IPS-20b (cell line): ENCODE results near the gene LRRFIP2.
"Not testable (repeated sequence)": the region's sequence is repeated elsewhere in the genome, so short reads cannot be mapped to it uniquely, and the experiment has no call there.

Experiments
- H3K27ac ChIP-seq: one replicate; pipeline ENCODE4 v1.5.1; 2013; ENCODE audit warnings: low read length
- H3K27me3 ChIP-seq: 2 replicates; pipeline ENCODE4 v1.6.1; 2013; ENCODE audit warnings: mild to moderate bottlenecking, low read length, inconsistent platforms; ENCODE audit not compliant: insufficient read depth
- H3K36me3 ChIP-seq: 2 replicates; pipeline ENCODE4 v1.6.1; 2013; ENCODE audit warnings: low read depth, mild to moderate bottlenecking, inconsistent platforms, low read length, moderate library complexity; ENCODE audit not compliant: insufficient read depth
- H3K4me1 ChIP-seq: 2 replicates; pipeline ENCODE4 v1.6.1; 2013; ENCODE audit warnings: mild to moderate bottlenecking, control low read depth, inconsistent platforms, low read length, moderate library complexity; ENCODE audit not compliant: insufficient read depth
- H3K4me3 ChIP-seq: 2 replicates; pipeline ENCODE4 v1.5.1; 2013; ENCODE audit warnings: mild to moderate bottlenecking, low read length, inconsistent platforms
- H3K9ac ChIP-seq: 2 replicates; pipeline ENCODE4 v1.6.1; 2013; ENCODE audit warnings: low read depth, mild to moderate bottlenecking, inconsistent platforms, low read length, moderate library complexity
- H3K9me3 ChIP-seq: 2 replicates; pipeline ENCODE4 v1.6.1; 2013; ENCODE audit warnings: mild to moderate bottlenecking, low read depth, low read length, inconsistent platforms; ENCODE audit not compliant: insufficient read depth

The LRRFIP2 gene

GRCh38 chr3:37174532-37175126 is at the start of gene LRRFIP2:
Gene LRRFIP2 (minus strand): TSS chr3:37174582. CDS start chr3:37148983, 25,599 bp downstream.
- Histone ChIP-seq H3K4me3 (peak within 1 kb of the TSS; percentile 99), H3K4me1 (peaks cover 4% of the 10 kb centered on the region; the same call in 1 of the 2 replicates), H3K9me3 (no peaks in the 10 kb centered on the region), H3K36me3 (peaks cover 12% of the 10 kb centered on the region; the same call in 1 of the 2 replicates), H3K27me3 (no peaks in the 10 kb centered on the region), H3K9ac (peak within 1 kb of the TSS; percentile 89), H3K27ac (no peak within 1 kb of the TSS)

GRCh38 chr3:37223576-37223975 is 49.2 kb upstream of the LRRFIP2 start:
- H3K27ac ChIP-seq, result no peak overlapping the region

GRCh38 chr3:37223141-37223558 is 48.8 kb upstream of the LRRFIP2 start:
- no peaks in the 10 kb centered on the region for H3K36me3 ChIP-seq

More at GRCh38 chr3:37223576-37223975, 49.2 kb upstream of the LRRFIP2 start:
- no peaks in the 10 kb centered on the region for H3K36me3 ChIP-seq
- H3K4me3 ChIP-seq, result no peak overlapping the region
- H3K9me3 ChIP-seq, result no peaks in the 10 kb centered on the region
- H3K27me3 ChIP-seq, result no peaks in the 10 kb centered on the region
- H3K9ac ChIP-seq, result no peak overlapping the region
- no peaks in the 10 kb centered on the region for H3K4me1 ChIP-seq

GRCh38 chr3:37222542-37222941 is 48.2 kb upstream of the LRRFIP2 start:
- not testable (repeated sequence) for H3K27me3 ChIP-seq, H3K27ac ChIP-seq, H3K4me1 ChIP-seq, H3K36me3 ChIP-seq, H3K4me3 ChIP-seq, H3K9me3 ChIP-seq, H3K9ac ChIP-seq

More at GRCh38 chr3:37223141-37223558, 48.8 kb upstream of the LRRFIP2 start:
- Histone ChIP-seq H3K9me3 (no peaks in the 10 kb centered on the region), H3K27me3 (no peaks in the 10 kb centered on the region), H3K4me3 (no peak overlapping the region), H3K4me1 (no peaks in the 10 kb centered on the region), H3K9ac (no peak overlapping the region), H3K27ac (no peak overlapping the region)

GRCh38 chr3:37221407-37221806 is 47.0 kb upstream of the LRRFIP2 start:
- Histone ChIP-seq H3K9me3 (no peaks in the 10 kb centered on the region), H3K36me3 (no peaks in the 10 kb centered on the region), H3K4me3 (no peak overlapping the region), H3K9ac (no peak overlapping the region), H3K27ac (no peak overlapping the region), H3K27me3 (no peaks in the 10 kb centered on the region), H3K4me1 (no peaks in the 10 kb centered on the region)

GRCh38 chr3:37219266-37219665 is 44.9 kb upstream of the LRRFIP2 start:
- no peaks in the 10 kb centered on the region for H3K27me3 ChIP-seq
- H3K27ac ChIP-seq, result no peak overlapping the region
- no peaks in the 10 kb centered on the region for H3K9me3 ChIP-seq
- no peaks in the 10 kb centered on the region for H3K36me3 ChIP-seq
- H3K4me1 ChIP-seq, result no peaks in the 10 kb centered on the region
- H3K4me3 ChIP-seq, result no peak overlapping the region
- H3K9ac ChIP-seq, result no peak overlapping the region

GRCh38 chr3:37218206-37218605 is 43.8 kb upstream of the LRRFIP2 start:
- Histone ChIP-seq H3K9me3 (no peaks in the 10 kb centered on the region), H3K4me3 (no peak overlapping the region), H3K9ac (no peak overlapping the region), H3K27ac (no peak overlapping the region), H3K27me3 (no peaks in the 10 kb centered on the region), H3K36me3 (no peaks in the 10 kb centered on the region), H3K4me1 (no peaks in the 10 kb centered on the region)

- no peaks in the 10 kb centered on the region for H3K27me3 ChIP-seq
- no peak overlapping the region for H3K4me3 ChIP-seq
- no peak overlapping the region for H3K27ac ChIP-seq
- H3K9me3 ChIP-seq, result no peaks in the 10 kb centered on the region
- no peaks in the 10 kb centered on the region for H3K4me1 ChIP-seq
- H3K9ac ChIP-seq, result no peak overlapping the region
- no peaks in the 10 kb centered on the region for H3K36me3 ChIP-seq
Observed at GRCh38 chr3:37217098-37217849, 42.9 kb upstream of the LRRFIP2 start.

GRCh38 chr3:37216597-37217097 is 42.3 kb upstream of the LRRFIP2 start:
- H3K9ac ChIP-seq, result no peak overlapping the region
- no peak overlapping the region for H3K27ac ChIP-seq
- H3K9me3 ChIP-seq, result no peaks in the 10 kb centered on the region
- no peaks in the 10 kb centered on the region for H3K4me1 ChIP-seq
- no peaks in the 10 kb centered on the region for H3K36me3 ChIP-seq
- H3K4me3 ChIP-seq, result no peak overlapping the region
- no peaks in the 10 kb centered on the region for H3K27me3 ChIP-seq

- Histone ChIP-seq H3K27ac (no peak overlapping the region), H3K27me3 (no peaks in the 10 kb centered on the region), H3K9ac (no peak overlapping the region), H3K36me3 (no peaks in the 10 kb centered on the region), H3K4me3 (no peak overlapping the region), H3K4me1 (no peaks in the 10 kb centered on the region), H3K9me3 (no peaks in the 10 kb centered on the region)
Observed at GRCh38 chr3:37214076-37214475, 39.7 kb upstream of the LRRFIP2 start.

- H3K27ac ChIP-seq, result no peak overlapping the region
Observed at GRCh38 chr3:37210230-37210629, 35.8 kb upstream of the LRRFIP2 start.

GRCh38 chr3:37208576-37208975 is 34.2 kb upstream of the LRRFIP2 start:
- not testable (repeated sequence) for H3K27me3 ChIP-seq, H3K4me3 ChIP-seq, H3K9me3 ChIP-seq, H3K36me3 ChIP-seq, H3K27ac ChIP-seq, H3K4me1 ChIP-seq, H3K9ac ChIP-seq

More at GRCh38 chr3:37210230-37210629, 35.8 kb upstream of the LRRFIP2 start:
- H3K4me1 ChIP-seq, result no peaks in the 10 kb centered on the region
- no peaks in the 10 kb centered on the region; the same call in 1 of the 2 replicates for H3K9me3 ChIP-seq
- H3K36me3 ChIP-seq, result no peaks in the 10 kb centered on the region
- H3K9ac ChIP-seq, result no peak overlapping the region
- H3K27me3 ChIP-seq, result no peaks in the 10 kb centered on the region
- H3K4me3 ChIP-seq, result no peak overlapping the region
